ENCODE results near the gene DIAPH3. TPM values are rescaled to one million over a fixed set of nuclear protein-coding genes. Genes with fewer than 3 reads are reported as not detected.

The DIAPH3 gene
- total and polyA plus RNA-seq, 4 experiments from 2014 or later: 0.03 TPM; not detected in 3

DNA sequence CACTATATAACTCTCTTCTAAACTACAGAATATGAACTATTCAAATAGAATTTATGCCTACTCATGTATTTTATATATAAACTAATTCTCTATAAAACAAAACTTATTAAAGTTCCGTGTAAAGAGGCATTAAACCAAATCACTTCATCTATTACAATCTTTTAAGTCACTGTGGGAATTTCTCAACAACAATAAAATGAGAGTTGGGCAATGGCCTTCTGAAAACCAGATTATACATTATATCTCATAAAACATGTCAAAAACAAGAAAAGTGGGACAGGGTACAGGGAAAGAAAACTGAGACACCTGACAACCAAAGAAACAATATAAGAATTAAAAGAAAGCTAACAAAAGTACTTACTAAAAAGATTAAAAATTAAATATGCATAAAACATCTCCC, 145.2 kb downstream of the DIAPH3 start:
- Histone ChIP-seq H3K27ac (ENCODE audit: low read depth, low read length) (no peak overlapping the region), H3K36me3 (ENCODE audit: insufficient read depth, low read length) (no peaks in the 10 kb centered on the region), H3K27me3 (ENCODE audit: insufficient read depth, low read length) (no peaks in the 10 kb centered on the region), H3K4me3 (ENCODE audit: low read length in 2 of 2) (no peak overlapping the region), H3K9me3 (ENCODE audit: control insufficient read depth in 1 of 2, low read length in 2 of 2) (no peaks in the 10 kb centered on the region), H3K4me1 (ENCODE audit: insufficient read depth, low read length) (peaks cover 9% of the 10 kb centered on the region)
- no peaks in the 10 kb centered on the region for H3K27me3 Mint-ChIP-seq
- POLR2A ChIA-PET (ENCODE audit: partially characterized antibody): no interaction called here
- H3K36me3 Mint-ChIP-seq: no peaks in the 10 kb centered on the region
- no peak overlapping the region for H3K4me3 Mint-ChIP-seq
- H3K4me1 Mint-ChIP-seq: peaks cover 3 to 17% (median 11%) of the 10 kb centered on the region in 4 donors
- CTCF ChIA-PET (ENCODE audit: partially characterized antibody): no interaction called here
- DNase-seq: no peak
- H3K27ac Mint-ChIP-seq: no peak overlapping the region
- intact Hi-C loops (cut with micrococcal nuclease): no loop called here
- H3K9me3 Mint-ChIP-seq: peaks cover 0 to 3% (median 0%) of the 10 kb centered on the region in 8 donors

DNA sequence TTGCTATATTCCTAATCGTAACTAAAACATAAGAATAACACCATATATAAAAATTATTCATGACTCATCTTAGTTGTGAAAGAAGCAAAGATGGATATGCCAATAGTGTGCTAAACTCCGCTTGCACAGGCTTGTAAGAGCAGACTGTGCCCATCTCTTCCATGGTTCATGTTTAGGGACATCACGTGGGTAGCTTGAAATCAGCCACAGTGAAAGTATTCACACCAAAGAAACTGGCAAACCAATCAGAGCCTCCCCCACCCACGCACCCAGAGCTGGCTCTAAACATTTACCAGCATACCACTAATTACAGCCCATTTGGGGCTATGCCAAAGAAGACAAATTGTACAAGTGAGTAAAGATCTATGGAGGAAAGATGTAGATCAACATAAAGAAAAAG, 147.5 kb downstream of the DIAPH3 start:
- no peaks in the 10 kb centered on the region for H3K36me3 ChIP-seq (ENCODE audit: insufficient read depth, low read length)
- ChIA-PET CTCF (ENCODE audit: partially characterized antibody) (no interaction called here), POLR2A (ENCODE audit: partially characterized antibody) (no interaction called here)
- peaks cover 9% of the 10 kb centered on the region for H3K4me1 ChIP-seq (ENCODE audit: insufficient read depth, low read length)
- Mint-ChIP-seq H3K4me3 (no peak overlapping the region), H3K36me3 (no peaks in the 10 kb centered on the region), H3K27ac (no peak overlapping the region), H3K27me3 (no peaks in the 10 kb centered on the region), H3K9me3 (peaks cover 0 to 3% (median 0%) of the 10 kb centered on the region in 8 donors), H3K4me1 (peaks cover 3 to 17% (median 8%) of the 10 kb centered on the region in 4 donors)
- no peak for DNase-seq
- no peaks in the 10 kb centered on the region for H3K9me3 ChIP-seq (ENCODE audit: control insufficient read depth in 1 of 2, low read length in 2 of 2)
- no peaks in the 10 kb centered on the region for H3K27me3 ChIP-seq (ENCODE audit: insufficient read depth, low read length)
- no peak overlapping the region for H3K4me3 ChIP-seq (ENCODE audit: low read length in 2 of 2)
- intact Hi-C loops (cut with micrococcal nuclease): no loop called here
- H3K27ac ChIP-seq (ENCODE audit: low read depth, low read length): no peak overlapping the region

DNA sequence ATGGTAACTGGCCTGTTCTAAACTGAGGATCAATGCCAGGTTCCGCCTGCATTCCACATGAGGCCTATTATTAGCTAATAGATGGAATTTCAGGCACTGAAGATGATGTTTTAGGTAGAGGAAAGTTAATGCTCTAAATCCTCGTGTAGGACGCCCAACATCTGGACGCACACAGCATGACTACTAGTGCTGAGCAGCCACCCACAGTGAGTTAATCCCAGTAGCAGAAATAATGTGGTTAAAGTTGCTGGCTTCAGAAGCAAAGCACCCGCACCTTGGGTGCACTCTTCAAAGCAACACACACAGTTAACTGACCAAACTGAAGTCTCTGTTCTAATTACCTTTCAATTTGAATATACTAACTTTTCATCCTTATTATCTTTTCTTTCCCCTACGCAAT, 150.6 kb downstream of the DIAPH3 start:
- Mint-ChIP-seq H3K36me3 (no peaks in the 10 kb centered on the region), H3K4me1 (peaks cover 0 to 2% (median 0%) of the 10 kb centered on the region in 4 donors), H3K27me3 (no peaks in the 10 kb centered on the region), H3K27ac (no peak overlapping the region), H3K9me3 (no peaks in the 10 kb centered on the region), H3K4me3 (no peak overlapping the region)
- Histone ChIP-seq H3K4me1 (ENCODE audit: insufficient read depth, low read length) (no peaks in the 10 kb centered on the region), H3K4me3 (ENCODE audit: low read length in 2 of 2) (no peak overlapping the region), H3K9me3 (ENCODE audit: control insufficient read depth in 1 of 2, low read length in 2 of 2) (no peaks in the 10 kb centered on the region), H3K36me3 (ENCODE audit: insufficient read depth, low read length) (no peaks in the 10 kb centered on the region), H3K27me3 (ENCODE audit: insufficient read depth, low read length) (no peaks in the 10 kb centered on the region), H3K27ac (ENCODE audit: low read depth, low read length) (no peak overlapping the region)
- intact Hi-C loops (cut with micrococcal nuclease): no loop called here
- ChIA-PET POLR2A (ENCODE audit: partially characterized antibody) (no interaction called here), CTCF (ENCODE audit: partially characterized antibody) (no interaction called here)
- DNase-seq: no peak

DNA sequence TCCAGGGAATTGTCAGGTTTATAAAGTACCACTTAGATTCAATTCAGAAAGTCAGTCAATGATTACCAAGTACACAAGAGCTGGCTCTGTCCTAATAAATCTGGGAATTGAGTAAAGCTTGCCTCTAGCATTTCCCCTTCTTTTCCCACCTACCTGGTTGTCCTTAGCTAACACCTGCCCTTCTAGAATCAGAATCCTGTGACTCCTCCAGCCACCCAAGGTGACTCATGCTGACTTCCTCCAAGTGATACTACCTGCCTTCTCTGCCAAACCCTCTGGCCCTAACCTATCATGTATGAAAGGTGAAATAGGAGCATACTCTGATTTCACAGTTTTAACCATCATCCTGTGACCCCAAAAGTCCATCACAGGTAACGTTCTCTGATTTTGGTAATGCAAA, 151.2 kb downstream of the DIAPH3 start:
- no peak for DNase-seq
- Histone ChIP-seq H3K4me3 (ENCODE audit: low read length in 2 of 2) (no peak overlapping the region), H3K27ac (ENCODE audit: low read depth, low read length) (no peak overlapping the region), H3K27me3 (ENCODE audit: insufficient read depth, low read length) (no peaks in the 10 kb centered on the region), H3K9me3 (ENCODE audit: control insufficient read depth in 1 of 2, low read length in 2 of 2) (no peaks in the 10 kb centered on the region), H3K4me1 (ENCODE audit: insufficient read depth, low read length) (no peaks in the 10 kb centered on the region), H3K36me3 (ENCODE audit: insufficient read depth, low read length) (no peaks in the 10 kb centered on the region)
- peaks cover 0 to under 1% (median 0%) of the 10 kb centered on the region in 4 donors for H3K4me1 Mint-ChIP-seq
- H3K4me3 Mint-ChIP-seq: no peak overlapping the region
- H3K27ac Mint-ChIP-seq: no peak overlapping the region
- no peaks in the 10 kb centered on the region for H3K27me3 Mint-ChIP-seq
- intact Hi-C loops (cut with micrococcal nuclease): no loop called here
- H3K36me3 Mint-ChIP-seq: no peaks in the 10 kb centered on the region
- no peaks in the 10 kb centered on the region for H3K9me3 Mint-ChIP-seq
- ChIA-PET CTCF (ENCODE audit: partially characterized antibody) (no interaction called here), POLR2A (ENCODE audit: partially characterized antibody) (no interaction called here)

DNA sequence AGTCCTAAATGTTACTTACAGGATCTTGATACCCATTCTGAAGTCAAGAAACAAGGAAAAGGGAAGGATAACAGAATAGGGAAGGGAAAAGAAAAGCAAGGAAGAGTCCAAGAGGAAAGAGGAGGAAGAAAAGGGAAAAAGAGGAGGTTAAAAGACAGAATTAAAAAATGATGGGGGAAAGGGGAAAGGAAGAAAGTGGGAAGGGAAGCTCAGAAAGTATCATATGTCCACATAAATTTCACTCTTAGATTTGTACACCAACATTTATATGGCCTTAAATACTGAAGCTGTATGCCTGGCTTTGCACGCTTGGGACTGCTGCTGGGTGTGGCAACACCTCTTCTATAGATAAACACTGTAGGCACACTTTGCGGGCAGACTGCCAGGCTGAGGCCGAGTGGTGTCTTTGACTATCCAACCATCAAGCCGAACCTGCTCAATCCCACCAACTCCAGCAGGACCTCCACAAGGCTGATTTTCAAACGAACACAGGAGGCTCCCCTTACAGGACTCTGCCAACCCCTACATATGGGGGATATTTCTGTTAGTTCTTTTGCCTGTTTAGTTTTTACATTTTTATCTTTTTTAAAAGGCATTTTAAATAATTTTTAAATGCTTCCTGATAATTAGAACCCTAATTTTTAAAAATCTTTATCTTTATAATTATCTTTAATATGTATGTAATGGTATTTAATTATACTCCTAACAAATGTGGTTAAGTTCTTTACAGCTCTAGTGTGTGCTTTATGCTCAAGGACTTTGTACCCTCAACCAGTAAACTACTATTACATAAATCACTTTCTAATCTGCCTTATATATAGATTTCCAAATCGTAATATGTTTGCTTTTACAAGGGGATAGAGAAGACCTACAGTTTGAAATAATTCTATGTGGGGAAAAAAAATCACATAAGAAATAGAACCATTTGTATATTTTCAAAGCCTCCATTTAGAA, 154.2 kb downstream of the DIAPH3 start:
- Histone ChIP-seq H3K36me3 (ENCODE audit: insufficient read depth, low read length) (no peaks in the 10 kb centered on the region), H3K27ac (ENCODE audit: low read depth, low read length) (no peak overlapping the region), H3K9me3 (ENCODE audit: control insufficient read depth in 1 of 2, low read length in 2 of 2) (no peaks in the 10 kb centered on the region), H3K27me3 (ENCODE audit: insufficient read depth, low read length) (no peaks in the 10 kb centered on the region), H3K4me3 (ENCODE audit: low read length in 2 of 2) (no peak overlapping the region), H3K4me1 (ENCODE audit: insufficient read depth, low read length) (no peaks in the 10 kb centered on the region)
- no peak for DNase-seq
- Mint-ChIP-seq H3K27ac (peak overlapping the region in 1 of 7 donors; percentile 27), H3K4me3 (no peak overlapping the region), H3K9me3 (no peaks in the 10 kb centered on the region), H3K4me1 (no peaks in the 10 kb centered on the region), H3K27me3 (no peaks in the 10 kb centered on the region), H3K36me3 (no peaks in the 10 kb centered on the region)
- CTCF ChIA-PET (ENCODE audit: partially characterized antibody): no interaction called here
- POLR2A ChIA-PET (ENCODE audit: partially characterized antibody): no interaction called here
- intact Hi-C loops (cut with micrococcal nuclease): no loop called here

DNA sequence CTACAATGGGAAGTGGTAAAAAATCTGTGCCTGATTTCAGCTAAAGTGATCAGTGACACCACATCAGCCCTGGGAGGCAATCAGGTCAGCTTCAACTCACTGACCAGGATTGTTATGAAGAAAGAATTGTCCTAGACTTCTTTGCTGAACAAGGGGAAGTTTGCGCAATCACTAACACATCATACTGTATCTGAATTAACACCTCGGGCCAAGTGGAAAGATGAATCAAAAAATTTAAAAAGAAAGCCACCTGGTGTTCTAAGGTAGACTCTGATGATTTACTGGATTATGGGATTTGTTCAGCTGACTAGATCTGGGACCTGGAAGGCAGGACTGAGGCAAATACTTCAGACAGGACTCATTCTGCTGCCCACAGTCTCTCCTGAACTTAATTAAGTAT, 161.8 kb downstream of the DIAPH3 start:
- no peak overlapping the region for H3K27ac ChIP-seq (ENCODE audit: low read depth, low read length)
- no peak for DNase-seq
- Mint-ChIP-seq H3K36me3 (no peaks in the 10 kb centered on the region), H3K4me3 (no peak overlapping the region), H3K9me3 (peaks cover 0 to 2% (median 0%) of the 10 kb centered on the region in 8 donors), H3K27me3 (no peaks in the 10 kb centered on the region), H3K4me1 (no peaks in the 10 kb centered on the region), H3K27ac (no peak overlapping the region)
- no peaks in the 10 kb centered on the region for H3K27me3 ChIP-seq (ENCODE audit: insufficient read depth, low read length)
- intact Hi-C loops (cut with micrococcal nuclease): no loop called here
- H3K4me3 ChIP-seq (ENCODE audit: low read length in 2 of 2): no peak overlapping the region
- H3K4me1 ChIP-seq (ENCODE audit: insufficient read depth, low read length): no peaks in the 10 kb centered on the region
- CTCF ChIA-PET (ENCODE audit: partially characterized antibody): no interaction called here
- no peaks in the 10 kb centered on the region for H3K9me3 ChIP-seq (ENCODE audit: control insufficient read depth in 1 of 2, low read length in 2 of 2)
- H3K36me3 ChIP-seq (ENCODE audit: insufficient read depth, low read length): no peaks in the 10 kb centered on the region
- POLR2A ChIA-PET (ENCODE audit: partially characterized antibody): no interaction called here

DNA sequence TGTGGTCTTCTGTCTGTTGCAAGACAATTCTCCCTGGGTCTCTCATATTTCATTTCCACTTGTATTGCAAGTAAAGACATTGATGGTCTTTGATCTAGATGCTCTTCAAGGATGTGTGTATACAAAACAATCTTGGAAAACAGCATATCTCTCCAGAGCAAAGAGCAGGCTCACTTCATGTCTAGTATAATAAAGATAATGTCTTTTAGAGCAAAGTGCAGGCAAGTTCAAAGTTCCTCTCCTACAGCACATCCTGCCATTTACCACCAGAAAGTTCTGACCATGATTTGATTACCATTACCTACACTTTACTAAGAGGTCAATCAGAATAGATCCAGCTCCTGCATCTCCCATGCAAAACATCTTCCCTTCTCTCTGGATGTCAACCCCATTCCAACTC, 162.8 kb downstream of the DIAPH3 start:
- Mint-ChIP-seq H3K27ac (no peak overlapping the region), H3K4me3 (no peak overlapping the region), H3K4me1 (no peaks in the 10 kb centered on the region), H3K9me3 (peaks cover 0 to 2% (median 0%) of the 10 kb centered on the region in 8 donors), H3K27me3 (no peaks in the 10 kb centered on the region), H3K36me3 (no peaks in the 10 kb centered on the region)
- ChIA-PET POLR2A (ENCODE audit: partially characterized antibody) (no interaction called here), CTCF (ENCODE audit: partially characterized antibody) (no interaction called here)
- no peaks in the 10 kb centered on the region for H3K4me1 ChIP-seq (ENCODE audit: insufficient read depth, low read length)
- no peak for DNase-seq
- H3K27me3 ChIP-seq (ENCODE audit: insufficient read depth, low read length): no peaks in the 10 kb centered on the region
- no peaks in the 10 kb centered on the region for H3K9me3 ChIP-seq (ENCODE audit: control insufficient read depth in 1 of 2, low read length in 2 of 2)
- no peak overlapping the region for H3K27ac ChIP-seq (ENCODE audit: low read depth, low read length)
- no peak overlapping the region for H3K4me3 ChIP-seq (ENCODE audit: low read length in 2 of 2)
- no peaks in the 10 kb centered on the region for H3K36me3 ChIP-seq (ENCODE audit: insufficient read depth, low read length)
- intact Hi-C loops (cut with micrococcal nuclease): no loop called here

Data from CD4-positive, alpha-beta memory T cell (primary cell).